ENCODE measurements around the gene OLFML1.

GRCh38 chr11:7495882-7496551, 10.7 kb downstream of the OLFML1 start:
- no peak for TF ChIP-seq CTCF (IDR thresholded peaks at IDR 0.05; ENCODE audit: insufficient read depth, low read length)
- no peak for TF ChIP-seq REST (IDR thresholded peaks at IDR 0.05; ENCODE audit: insufficient replicate concordance, low read depth)

Measured in HL-60 (cell line).